ENCODE measurements around the gene SP3. TPM values are rescaled to one million over a fixed set of nuclear protein-coding genes. Genes with fewer than 3 reads are reported as not detected.

SP3 gene
- total RNA-seq, 6 experiments from 2014 or later, result 45.0 to 63.7 (median 52.1) TPM

DNA sequence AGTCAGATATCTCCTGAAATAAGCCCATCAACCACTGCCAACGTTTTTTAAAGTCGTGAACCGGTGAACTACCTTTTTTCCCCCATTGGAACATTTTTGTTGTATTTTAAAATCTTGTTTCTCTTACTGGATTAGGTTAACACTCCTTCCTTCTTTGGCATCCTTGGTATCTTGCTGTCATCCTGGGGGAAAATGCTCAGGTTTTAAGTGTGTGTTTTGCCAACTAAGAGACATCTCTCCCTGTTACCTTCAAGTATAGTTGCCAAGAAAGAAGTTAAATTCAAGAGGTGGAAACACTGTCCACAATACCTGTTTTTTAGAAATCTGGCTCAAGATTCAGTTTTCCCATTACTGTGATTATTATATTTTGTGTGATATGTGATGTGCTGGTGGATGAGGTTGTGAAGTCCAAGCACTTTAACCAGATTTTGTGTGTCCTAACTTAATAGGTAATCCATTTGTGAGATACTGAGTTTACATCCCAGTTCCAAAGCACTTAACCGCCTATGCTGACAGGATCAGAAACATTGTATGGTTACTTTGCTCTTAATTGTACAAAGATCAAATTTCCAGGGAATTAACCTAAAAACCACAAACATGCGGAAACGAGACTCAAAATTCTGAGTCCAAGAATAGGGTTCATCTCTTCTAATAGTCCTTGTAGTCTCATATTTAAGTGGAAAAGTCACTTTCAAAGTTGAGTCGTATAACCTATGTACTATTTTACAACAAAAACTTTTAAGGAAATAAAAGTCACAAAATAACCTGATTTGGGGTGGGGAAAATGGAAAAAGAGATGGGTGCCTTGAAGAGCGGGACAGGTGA is 1.3 kb upstream of the SP3 start:
- TF ChIP-seq, protein P1, sequence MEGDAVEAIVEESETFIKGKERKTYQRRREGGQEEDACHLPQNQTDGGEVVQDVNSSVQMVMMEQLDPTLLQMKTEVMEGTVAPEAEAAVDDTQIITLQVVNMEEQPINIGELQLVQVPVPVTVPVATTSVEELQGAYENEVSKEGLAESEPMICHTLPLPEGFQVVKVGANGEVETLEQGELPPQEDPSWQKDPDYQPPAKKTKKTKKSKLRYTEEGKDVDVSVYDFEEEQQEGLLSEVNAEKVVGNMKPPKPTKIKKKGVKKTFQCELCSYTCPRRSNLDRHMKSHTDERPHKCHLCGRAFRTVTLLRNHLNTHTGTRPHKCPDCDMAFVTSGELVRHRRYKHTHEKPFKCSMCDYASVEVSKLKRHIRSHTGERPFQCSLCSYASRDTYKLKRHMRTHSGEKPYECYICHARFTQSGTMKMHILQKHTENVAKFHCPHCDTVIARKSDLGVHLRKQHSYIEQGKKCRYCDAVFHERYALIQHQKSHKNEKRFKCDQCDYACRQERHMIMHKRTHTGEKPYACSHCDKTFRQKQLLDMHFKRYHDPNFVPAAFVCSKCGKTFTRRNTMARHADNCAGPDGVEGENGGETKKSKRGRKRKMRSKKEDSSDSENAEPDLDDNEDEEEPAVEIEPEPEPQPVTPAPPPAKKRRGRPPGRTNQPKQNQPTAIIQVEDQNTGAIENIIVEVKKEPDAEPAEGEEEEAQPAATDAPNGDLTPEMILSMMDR (IDR thresholded peaks at IDR 0.05), result no peak
- Mint-ChIP-seq H3K9me3 (peaks cover 8% of the 10 kb centered on the region; the same call in 1 of the 2 replicates), H3K27me3 (ENCODE audit: insufficient read depth) (no peaks in the 10 kb centered on the region), H3K36me3 (ENCODE audit: low read depth) (peaks cover 18% of the 10 kb centered on the region), H3K4me1 (ENCODE audit: low read depth) (peaks cover 58% of the 10 kb centered on the region), H3K27ac (peak overlapping the region; percentile 93), H3K4me3 (peak overlapping the region; percentile 91)
- no peak for DNase-seq

DNA sequence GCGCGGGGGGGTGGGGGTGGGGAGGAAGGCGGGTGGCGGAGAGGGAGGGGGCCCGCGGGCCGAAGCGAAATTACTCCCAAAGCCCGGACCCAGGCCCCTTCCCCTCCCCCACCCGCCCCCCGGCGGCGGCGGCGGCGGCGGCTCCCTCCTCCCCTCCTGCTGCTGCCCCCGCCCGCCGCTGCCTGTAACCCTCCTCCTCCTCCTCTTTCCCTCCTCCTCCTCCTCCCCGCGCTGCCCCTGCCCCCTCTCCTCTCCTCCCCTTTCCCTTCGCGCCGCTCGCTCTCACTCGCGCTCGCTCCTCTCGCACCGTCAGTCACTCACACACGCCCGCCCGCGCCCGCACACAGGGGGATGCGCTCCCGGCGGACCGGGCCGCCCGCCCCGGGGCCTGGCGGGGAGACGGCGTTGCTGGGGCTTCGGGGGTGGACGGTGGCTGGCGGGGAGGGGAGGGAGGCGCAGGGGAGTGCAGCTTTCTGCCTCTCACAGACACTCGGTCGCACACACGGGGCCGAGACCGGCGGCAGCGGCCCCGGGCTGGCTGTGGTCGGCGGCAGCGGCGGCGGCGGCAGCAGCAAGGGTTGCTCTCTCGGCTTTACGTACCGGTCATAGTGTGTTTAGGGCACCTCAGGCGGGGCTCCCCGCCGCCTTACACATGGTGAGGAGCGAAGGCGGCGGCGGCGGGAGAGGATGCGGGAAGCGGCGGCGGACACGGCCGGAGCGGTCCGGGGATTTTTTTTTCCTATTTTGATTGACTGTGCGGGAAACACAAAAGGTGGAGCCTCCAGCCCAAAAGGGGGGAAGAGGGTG is 405 bp downstream of the SP3 start:
- H3K9me3 Mint-ChIP-seq, result peaks cover 13% of the 10 kb centered on the region
- DNase-seq, result peak; percentile 80
- no peaks in the 10 kb centered on the region for H3K27me3 Mint-ChIP-seq (ENCODE audit: insufficient read depth)
- H3K4me1 Mint-ChIP-seq (ENCODE audit: low read depth), result peaks cover 53% of the 10 kb centered on the region
- peak overlapping the region; percentile 93 for H3K27ac Mint-ChIP-seq
- H3K36me3 Mint-ChIP-seq (ENCODE audit: low read depth), result peaks cover 33% of the 10 kb centered on the region
- H3K4me3 Mint-ChIP-seq, result peak overlapping the region; percentile 91
- TF ChIP-seq, protein P1 (IDR thresholded peaks at IDR 0.05), result no peak

DNA sequence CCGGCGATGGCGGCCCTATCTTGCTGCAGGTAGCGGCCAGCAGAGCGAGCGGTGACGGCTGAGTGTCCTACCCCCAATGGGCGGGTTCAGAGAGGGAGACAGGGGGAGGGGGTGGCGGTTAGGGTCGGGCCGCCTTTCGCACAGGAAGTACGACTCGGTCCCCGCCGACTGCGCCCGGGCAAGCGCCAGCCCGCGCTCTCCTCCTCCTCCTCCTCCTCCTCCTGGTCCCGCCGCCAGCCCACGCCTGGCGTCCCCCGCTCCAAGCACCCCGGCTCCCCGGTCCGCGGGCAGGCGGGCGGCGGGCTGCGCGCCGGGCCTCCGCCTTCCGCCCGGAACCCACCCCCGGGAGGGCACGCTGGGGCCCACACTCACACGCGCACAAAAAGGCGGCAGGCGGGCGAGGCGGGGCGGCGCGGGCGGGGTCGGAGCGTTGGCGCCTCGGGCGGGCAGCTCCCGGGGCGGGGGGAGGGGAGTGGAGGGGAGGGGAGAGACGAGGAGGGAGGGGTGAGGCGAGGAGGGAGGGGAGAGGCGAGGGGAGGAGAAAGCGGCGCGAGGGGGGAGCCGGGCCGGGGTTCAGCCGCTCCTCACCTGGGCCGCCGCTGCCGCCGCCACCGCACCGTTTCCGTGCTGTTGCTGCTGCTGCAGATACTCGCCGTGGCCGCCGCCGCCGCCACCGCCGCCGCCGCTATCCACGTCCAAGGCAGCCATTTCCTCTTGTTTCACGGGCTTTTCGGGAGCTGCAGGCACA is 1.2 kb downstream of the SP3 start:
- Mint-ChIP-seq H3K9me3 (peaks cover 13% of the 10 kb centered on the region), H3K4me1 (ENCODE audit: low read depth) (peaks cover 51% of the 10 kb centered on the region), H3K27ac (peak overlapping the region; percentile 58), H3K27me3 (ENCODE audit: insufficient read depth) (no peaks in the 10 kb centered on the region), H3K36me3 (ENCODE audit: low read depth) (peaks cover 39% of the 10 kb centered on the region), H3K4me3 (peak overlapping the region; percentile 92)
- DNase-seq, result peak; percentile 72
- TF ChIP-seq, protein P1 (IDR thresholded peaks at IDR 0.05), result no peak

DNA sequence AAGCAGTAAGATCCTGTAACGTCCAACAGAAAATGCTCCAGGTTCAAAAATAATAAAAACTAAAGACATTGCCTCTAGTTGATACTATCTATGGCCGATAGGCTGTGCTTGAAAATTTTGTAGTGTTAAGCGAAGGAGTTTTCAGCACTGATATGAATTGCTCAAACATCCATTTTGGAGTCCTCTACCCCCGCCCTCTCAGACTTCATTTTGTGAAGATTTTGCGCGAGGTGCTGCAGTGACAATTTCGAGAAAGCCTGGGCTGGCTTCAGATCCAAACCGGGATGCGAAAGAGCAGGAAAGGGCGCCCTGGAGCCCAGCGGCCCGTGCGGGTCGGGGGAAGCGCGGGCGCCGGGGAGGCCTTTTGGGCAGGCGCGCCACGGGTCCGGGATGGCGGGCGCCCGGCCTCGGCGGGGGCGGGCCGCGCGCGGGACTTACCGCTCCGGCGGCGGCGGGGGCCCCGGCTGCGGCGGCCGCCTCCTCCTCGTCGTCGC is 1.8 kb downstream of the SP3 start:
- no peaks in the 10 kb centered on the region for H3K27me3 Mint-ChIP-seq (ENCODE audit: insufficient read depth)
- peak; percentile 85 for DNase-seq
- peaks cover 40% of the 10 kb centered on the region for H3K36me3 Mint-ChIP-seq (ENCODE audit: low read depth)
- peaks cover 53% of the 10 kb centered on the region for H3K4me1 Mint-ChIP-seq (ENCODE audit: low read depth)
- H3K9me3 Mint-ChIP-seq, result peaks cover 13% of the 10 kb centered on the region
- H3K4me3 Mint-ChIP-seq, result peak overlapping the region; percentile 92
- peak overlapping the region; percentile 96 for H3K27ac Mint-ChIP-seq
- TF ChIP-seq, protein P1 (IDR thresholded peaks at IDR 0.05), result peak; percentile 72

DNA sequence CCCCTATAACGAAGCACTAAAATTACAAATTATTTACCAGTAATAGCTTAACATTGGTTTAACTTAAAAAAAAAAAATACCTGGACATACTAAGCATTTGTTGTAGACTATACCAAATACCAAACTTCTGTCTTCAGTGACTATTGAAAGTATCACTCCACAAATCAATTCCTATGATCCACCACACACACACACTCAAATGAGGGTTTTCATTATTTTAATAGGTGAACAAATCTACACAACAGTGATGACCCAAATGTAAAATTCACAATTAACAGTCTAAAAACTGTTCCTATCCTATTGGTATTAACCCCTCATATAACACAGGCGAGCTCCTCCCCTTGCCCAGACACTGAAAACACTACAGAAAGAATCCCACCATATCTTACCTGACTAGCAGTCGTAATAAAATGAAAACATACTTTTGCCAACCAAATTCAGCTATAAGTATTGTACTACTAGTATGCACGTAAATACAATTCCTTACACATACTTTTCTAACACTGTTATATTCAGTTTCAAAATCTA is 2.5 kb downstream of the SP3 start:
- H3K27me3 Mint-ChIP-seq (ENCODE audit: insufficient read depth), result no peaks in the 10 kb centered on the region
- no peak for DNase-seq
- H3K4me3 Mint-ChIP-seq, result peak overlapping the region; percentile 92
- peaks cover 40% of the 10 kb centered on the region for H3K36me3 Mint-ChIP-seq (ENCODE audit: low read depth)
- TF ChIP-seq, protein P1 (IDR thresholded peaks at IDR 0.05), result no peak
- H3K9me3 Mint-ChIP-seq, result peaks cover 13% of the 10 kb centered on the region
- peaks cover 60% of the 10 kb centered on the region for H3K4me1 Mint-ChIP-seq (ENCODE audit: low read depth)
- peak overlapping the region; percentile 96 for H3K27ac Mint-ChIP-seq
